Fibroblast of skin of back (primary cell): ENCODE measurements around the gene CDT1.
"Not testable (repeated sequence)": the region's sequence is repeated elsewhere in the genome, so short reads cannot be mapped to it uniquely, and the experiment has no call there.

Source experiments
- DNase-seq: peaks from one replicate; pipeline ENCODE4 v3.0.0-alpha.2; 2013

Gene CDT1

DNA sequence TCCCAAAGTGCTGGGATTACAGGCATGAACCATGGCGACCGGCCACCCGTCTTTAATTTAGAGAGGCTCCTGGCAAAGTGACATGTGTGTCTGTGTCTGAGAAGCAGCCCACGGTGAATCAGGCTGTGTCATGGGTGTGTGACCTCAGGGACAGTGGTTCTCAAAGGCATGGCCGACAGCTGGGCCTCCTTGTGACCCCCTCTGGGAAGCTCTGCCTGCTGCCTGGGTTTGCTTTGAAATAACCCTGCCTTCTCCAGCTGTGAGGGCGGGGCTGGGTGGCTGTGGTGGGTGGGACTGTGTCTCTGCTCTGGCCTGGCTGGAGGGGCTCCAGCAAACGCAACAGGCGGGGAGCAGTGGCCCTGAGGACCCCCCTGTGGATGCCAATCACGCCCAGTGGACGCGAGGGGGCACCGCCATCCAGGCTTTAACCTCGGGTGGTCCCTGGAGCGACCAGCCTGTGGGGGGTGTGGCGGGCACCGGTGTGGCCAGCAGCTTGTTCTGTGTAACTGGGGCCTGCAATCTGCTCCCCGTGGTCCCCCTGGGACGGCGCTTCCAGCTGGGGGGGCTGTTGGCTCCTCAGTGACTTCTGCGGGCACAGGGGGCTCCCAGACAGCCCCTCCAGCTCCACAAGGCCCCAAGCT is 16.9 kb downstream of the CDT1 start:
- no peak for DNase-seq

DNA sequence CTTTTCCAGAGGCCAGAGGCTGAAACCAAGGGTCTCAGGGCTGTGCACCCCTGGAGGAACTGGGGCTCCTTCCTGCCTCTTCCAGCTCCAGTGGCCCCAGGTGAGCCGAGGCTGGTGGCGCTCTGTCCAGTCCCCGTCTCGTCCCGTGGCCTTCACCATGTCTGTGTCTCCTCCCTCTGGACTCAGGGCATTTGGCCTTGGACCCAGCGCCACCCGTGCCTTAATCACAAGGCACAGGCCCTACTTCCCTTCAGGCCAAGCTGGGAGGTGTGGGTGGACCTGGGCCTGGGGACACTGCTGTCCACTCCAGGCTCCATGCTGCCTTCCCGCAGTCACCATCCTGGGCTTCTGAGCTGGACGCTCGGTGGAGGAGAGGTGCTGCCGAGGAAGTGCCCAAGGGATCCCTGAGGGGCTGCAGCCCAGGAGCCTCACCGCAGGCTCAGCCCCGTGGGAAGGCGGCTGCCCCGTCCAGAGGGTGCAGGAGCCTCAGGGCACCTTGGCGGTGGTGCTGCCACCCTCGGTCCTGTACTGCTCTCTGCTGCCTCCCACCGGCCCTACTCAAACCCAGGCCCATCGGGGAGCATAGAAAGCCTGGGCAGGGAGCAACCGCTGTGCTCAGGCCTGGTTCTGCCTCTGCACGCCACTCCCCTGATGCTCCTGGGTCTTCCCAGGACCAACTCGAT is 17.7 kb downstream of the CDT1 start:
- DNase-seq, result no peak

DNA sequence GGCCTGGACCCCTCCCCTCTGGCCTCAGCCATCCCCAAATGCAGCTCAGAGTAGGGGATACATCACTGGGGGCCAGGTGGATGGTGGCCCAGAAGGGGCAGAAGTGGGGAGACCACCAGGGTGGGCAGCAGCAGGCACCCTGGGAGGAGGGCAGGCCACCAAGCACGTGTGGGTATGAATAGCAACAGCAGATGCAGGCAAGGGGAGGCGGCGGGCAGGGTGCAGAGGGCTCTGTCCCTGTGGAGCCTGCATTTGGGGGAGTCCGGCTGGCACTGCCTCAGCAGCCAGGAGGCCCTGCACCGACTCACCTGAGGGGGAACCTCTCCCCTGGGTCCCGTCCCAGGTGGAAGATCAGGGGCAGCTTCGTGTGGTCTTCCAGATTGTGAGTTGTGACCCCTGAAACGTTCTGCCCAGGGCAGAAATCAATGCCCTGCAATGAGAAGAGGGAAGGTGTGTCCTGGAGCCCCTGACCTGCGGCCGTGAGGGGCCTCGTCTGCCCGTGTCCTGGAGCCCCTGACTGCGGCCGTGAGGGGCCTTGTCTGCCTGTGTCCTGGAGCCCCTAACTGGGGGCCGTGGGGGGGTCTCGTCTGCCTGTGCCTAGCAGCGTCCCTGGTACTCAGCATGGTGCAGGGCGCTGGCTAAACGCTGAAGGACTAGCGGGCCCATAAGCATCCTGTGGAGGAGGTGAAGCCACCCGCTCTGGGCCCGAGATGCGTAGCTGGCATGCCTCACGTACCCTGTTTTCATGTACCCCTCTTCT is 18.9 kb downstream of the CDT1 start:
- no peak for DNase-seq

DNA sequence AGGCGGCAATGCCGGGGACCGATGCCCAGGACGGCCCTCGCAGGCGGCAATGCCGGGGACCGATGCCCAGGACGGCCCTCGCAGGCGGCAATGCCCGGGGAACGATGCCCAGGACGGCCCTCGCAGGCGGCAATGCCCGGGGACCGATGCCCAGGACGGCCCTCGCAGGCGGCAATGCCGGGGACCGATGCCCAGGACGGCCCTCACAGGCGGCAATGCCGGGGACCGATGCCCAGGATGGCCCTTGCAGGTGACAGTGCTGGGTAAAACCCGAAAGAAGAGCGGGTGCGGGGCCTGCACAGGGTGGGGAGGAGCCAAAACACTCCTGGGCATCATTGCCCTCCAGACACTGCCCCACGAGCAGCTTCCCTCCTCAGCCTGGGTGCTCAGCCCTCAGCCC is 20.1 kb downstream of the CDT1 start:
- not testable (repeated sequence) for DNase-seq

DNA sequence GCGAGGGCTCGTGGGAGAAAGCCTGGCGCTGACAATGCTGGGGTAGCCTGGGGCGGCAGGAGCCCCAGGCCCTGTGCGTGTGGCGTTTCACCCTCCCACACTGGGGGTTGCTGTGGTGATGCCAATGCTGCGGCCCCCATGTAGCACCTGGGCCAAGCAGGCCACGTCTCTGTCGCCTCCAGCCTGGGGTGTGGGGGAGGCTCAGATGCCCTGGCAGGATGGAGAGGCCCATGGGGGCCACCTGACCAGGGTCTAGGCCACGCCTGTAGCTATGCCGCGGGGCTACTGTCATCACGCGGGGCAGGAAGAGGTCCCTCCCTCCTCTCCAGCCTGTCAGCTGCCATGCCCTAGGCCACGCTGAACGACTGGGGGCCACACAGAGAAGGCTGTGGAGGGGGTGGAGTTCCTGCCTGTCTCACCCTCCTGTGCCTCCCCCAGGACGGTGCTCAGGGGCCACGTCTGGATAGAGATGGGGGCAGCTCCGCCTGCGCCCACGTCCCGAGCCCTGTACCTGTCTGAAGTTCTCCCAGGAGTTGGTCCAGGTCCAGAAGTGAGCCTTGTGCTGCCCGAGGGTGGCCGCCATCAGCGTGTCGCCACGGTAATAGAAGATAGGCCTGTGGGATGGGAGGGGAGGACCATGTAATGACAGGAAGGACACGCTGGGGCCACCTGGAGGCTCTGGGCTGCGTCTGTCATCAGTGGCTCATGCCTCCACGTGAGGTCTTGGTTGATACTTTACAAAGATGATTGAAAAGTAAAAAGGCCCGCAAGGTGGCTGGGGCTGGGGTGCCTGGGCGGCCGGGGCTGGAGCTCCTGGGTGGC is 20.9 kb downstream of the CDT1 start:
- DNase-seq, result no peak

DNA sequence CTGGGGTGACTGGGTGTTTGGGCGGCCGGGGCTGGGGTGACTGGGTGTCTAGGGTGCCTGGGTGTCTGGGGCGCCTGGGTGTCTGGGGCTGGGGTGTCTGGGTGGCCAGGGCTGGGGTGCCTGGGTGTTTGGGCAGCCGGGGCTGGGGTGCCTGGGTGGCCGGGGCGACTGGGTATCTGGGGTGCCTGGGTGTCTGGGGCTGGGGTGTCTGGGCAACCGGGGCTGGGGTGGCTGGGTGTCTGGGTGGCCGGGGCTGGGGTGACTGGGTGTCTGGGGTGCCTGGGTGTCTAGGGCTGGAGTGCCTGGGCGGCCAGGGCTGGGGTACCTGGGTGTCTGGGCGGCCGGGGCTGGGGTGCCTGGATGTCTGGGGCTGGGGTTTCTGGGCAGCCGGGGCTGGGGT is 21.6 kb downstream of the CDT1 start:
- DNase-seq, result no peak

DNA sequence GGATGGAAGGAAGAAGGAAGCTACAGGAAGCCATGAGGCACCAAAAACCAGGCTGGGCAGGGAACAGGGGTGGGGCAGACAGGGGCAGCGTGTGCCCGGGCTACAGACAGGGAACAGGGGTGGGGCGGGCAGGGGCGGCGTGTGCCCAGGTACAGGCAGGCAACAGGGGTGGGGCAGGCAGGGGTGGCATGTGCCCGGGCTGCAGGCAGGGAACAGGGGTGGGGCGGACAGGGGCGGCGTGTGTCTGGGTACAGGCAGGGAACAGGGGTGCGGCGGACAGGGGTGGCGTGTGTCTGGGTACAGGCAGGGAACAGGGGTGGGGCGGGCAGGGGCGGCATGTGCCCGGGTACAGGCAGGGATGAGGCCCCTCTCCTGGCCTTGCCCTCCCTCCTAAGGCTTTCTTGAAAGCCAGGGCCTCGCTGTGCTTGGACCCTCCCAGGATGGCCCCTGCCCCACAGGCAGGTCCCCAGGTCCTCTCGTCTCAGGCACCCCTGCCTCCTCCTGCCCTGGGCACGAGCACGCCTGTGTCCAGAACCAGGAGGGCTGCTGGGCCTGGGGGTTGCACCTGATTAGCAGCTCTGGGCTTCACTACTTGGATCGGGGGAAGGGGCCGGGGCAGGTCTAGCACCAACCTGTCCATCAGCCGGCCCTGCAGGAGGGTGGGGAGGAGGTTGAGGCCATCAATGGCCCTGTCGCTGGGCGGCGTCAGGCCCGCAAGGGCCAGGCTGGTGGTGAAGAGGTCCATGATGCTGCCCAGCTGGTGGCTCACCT is 22.7 kb downstream of the CDT1 start:
- no peak for DNase-seq

DNA sequence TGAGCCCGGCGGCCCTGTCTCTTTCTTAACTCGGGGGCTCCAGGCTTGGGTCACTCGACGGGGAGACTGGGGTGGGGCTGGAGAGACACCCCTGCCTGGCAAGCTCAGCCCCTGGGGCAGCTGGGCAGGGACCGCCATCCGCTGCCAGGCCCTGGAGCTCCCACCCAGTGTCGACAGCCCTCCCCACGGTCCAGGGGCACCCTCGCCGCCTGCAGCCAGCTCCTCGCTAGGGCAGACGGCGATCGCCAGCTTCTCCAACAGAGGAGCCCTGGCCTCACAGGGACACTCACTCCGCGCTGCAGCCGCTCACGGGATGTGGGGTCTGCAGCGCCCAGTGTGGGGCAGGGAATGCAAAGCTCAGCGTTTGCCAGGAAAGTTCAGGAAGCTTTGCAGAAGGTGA is 24.1 kb downstream of the CDT1 start:
- no peak for DNase-seq

DNA sequence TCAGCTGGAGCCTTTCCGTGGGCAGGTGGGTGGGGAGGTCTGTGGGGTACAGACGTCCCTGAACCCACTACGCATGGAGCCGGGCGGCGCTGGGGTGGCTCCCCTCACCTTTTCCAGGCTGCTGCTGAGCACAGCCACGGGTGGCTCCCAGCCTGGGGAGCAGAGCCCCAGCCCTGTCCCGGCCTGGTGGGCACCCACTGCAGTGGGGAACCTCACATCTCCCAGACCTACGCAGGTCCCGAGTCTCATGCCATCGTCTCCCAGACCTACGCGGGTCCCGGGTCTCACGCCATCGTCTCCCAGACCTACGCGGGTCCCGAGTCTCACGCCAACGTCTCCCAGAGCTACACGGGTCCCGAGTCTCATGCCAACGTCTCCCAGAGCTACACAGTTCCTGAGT is 25.1 kb downstream of the CDT1 start:
- no peak for DNase-seq

DNA sequence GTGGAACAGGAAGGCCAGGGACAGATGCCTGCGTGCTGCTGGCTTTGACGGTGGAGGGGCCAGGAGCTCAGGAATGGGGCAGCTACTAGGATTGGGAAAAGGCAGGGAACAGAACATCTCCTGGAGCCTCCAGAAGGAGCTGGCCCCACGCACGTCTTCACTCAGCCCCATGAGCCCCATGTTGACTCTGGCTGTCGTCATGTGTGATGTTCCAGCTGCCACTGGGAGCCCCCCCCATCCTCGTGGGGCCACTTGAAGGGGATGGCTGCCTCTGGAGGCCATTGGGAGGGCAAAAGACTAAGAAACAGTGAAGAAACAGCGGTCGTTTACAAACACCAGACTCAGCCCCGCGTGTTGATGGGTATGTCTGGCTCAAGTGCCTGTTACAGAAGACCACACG is 26.7 kb downstream of the CDT1 start:
- no peak for DNase-seq

DNA sequence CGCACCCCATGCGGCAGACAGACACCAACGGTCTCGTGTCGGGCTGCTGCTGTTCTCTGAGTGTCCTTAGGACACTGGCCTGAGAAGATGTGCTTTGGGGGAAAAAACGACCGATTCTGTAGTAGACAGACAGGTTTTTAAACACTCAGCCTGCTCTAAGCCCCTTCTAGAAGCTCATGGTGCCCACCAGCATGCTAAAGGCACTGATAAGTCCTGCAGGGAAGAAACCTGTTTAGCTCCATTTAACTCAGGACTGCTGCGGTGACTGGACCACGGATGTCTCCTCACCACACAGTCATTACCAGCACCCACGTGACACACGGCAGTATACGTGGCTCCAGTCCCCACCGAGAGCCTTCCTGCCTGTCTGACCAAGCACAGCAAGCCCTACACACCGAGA is 27.2 kb downstream of the CDT1 start:
- no peak for DNase-seq

DNA sequence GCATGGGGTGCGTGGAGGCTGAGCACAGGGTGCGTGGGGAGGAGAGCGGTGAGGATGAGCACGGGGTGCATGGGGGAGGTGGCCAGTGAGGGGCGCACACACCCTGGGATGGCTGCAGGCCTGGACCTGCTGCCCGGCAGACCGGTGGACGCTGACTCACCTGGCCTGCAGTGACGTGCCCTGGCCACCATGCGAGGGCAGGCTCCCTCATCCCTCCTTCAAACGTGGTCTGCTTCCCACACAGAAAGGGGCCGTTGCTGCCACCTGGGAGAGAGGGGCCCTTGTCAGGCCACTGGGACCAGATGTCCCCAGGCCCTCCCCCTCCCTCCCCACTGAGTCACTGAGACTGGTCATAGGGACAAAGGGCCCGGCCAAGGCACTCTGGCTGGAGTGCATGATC is 28.2 kb downstream of the CDT1 start:
- no peak for DNase-seq

DNA sequence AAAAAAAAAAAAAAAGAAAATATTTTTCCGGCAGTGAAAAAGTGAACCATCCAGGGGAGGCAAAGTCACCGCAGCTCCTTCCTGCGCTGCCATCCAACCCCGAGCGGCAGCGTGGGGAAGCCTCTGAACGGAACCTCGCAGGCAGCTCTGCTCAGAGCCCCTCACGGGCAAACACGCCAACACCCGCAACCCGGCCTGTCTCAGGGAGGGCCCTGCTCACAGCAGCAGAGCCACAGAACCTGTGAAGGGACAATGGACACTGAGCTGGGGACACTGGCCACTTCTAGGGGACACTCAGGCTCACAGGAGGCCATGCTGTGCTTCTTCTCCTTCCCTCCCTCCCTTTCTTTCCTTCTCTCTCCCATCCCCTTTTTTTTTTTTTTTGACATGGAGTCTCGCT is 29.5 kb downstream of the CDT1 start:
- no peak for DNase-seq

DNA sequence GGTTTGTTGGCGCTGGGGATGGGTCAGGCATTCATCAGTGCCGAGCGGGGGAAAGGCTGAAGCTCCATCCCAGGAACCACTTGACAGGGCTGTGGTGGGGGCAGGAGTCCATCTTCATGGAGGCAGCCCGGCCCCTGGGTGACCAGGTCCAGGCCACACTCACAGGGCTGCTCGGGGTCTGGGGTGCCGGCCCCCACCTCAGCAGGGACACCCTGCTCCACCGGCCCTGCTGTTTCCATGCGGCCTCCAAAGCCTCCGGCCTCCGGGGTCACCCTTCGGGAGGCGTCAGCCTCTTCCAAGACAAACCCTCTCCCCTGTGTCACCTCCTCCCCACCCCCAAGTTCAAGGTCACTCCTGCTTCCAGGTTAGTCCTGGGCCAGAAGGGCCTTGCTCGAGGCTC is 31.1 kb downstream of the CDT1 start:
- DNase-seq, result no peak

DNA sequence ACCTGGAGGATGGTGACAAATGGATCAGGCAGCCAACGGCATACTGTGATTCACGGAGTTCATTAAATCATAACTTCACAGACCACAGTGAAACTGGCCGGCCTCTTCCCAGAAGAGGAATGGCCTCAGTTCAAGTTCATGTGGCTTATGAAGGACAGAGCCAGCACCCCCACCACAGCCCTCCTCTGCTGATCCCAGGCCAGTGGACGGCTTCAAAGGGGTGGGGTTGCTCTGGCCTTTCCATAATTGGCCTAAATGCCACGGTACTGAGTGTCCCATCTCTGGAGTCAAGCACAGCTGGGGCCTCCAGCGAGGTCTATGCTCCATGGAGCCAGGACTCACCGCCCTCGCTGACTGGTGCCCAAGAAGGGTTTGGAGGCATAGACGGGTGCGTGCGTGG is 31.8 kb downstream of the CDT1 start:
- no peak for DNase-seq

DNA sequence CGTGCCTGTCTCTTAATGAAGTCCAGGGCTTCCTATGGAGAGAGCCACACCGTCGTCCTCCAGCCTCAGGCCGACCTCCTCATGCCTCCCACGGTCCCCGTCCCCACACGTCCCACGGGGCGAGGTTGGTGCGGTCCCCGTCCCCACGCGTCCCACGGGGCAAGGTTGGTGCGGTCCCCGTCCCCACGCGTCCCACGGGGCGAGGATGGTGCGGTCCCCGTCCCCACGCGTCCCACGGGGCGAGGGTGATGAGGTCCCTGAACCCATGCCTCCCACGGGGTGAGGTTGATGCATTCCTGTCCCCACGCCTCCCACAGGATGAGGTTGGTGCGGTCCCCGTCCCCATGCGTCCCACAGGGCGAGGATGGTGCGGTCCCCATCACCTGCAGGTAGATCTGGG is 32.2 kb downstream of the CDT1 start:
- DNase-seq, result no peak

DNA sequence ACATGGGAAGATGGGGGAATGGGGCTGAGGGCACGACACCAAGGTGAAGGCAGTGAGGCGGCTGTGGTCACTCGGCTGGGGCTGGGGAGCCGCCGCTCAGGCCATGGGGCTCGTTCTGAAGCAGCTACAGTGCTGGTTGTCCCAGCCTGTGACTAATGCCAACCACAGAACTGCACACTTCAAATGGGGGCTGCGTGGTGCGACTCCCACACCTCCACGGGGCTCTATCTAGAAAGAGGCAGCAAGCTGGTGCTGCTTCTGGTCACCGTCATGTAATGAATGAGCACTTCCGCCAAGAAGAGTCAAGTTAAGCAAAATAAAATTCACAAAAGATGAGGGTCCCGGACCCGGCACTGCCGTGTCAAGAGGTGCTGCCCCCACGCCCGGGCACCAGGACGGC is 33.2 kb downstream of the CDT1 start:
- DNase-seq, result no peak

DNA sequence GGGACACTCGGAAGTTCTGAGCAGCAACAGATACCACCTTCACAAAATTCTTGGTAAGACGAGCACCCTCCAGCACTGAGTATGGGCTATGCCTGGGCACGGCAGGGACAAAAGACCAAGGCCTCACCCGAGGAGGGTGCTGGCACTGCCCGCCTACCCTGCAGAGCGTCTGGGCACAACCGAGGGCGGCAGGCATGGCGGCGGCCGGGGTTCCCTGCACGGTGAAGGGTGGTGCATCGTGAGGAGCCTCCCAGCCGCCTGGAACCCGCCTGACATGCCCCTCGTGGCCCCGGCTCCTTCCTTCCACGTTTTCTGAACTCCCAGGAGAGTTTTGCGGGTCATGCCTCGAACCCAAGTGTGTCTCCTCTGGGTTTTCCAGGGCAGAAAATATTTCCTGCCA is 34.2 kb downstream of the CDT1 start:
- no peak for DNase-seq

DNA sequence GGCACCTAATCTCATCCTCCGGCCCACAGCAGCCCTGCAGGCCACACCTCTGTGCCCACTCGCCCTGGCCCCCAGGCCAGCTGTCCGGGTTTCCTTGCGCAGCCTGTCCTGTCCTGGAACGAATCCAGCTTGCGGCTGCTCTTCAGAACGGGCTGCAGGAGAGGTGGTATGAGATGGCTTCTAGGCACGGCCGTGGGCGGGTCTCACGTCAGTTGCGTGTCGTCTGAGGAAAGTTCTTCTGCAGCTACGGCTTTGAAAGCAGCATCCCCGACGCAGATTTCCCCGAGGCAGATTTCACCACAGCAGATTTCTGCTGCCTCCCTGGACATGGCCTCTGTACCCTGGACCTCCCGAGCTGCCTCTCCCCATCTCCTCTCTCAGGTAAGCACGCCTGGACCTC is 35.0 kb downstream of the CDT1 start:
- DNase-seq, result no peak

DNA sequence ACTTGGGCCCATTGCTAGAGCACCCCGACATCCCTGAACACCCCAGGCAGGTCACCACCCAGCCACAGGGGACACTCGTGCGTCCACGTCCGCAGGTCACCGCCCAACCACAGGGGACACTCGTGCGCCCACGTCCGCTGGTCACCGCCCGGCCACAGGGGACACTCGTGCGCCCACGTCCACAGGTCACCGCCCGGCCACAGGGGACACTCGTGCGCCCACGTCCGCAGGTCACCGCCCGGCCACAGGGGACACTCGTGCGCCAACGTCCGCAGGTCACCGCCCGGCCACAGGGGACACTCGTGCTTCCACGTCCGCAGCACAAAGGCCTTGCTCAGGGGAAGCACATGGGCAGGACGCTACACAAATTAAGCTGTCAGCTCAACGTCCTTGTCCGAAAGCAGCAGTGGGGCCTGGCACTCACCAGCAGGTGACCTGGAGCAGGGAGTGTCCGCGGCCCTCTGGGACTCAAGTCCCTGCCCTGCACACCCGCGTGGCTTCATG is 35.5 kb downstream of the CDT1 start:
- no peak for DNase-seq

DNA sequence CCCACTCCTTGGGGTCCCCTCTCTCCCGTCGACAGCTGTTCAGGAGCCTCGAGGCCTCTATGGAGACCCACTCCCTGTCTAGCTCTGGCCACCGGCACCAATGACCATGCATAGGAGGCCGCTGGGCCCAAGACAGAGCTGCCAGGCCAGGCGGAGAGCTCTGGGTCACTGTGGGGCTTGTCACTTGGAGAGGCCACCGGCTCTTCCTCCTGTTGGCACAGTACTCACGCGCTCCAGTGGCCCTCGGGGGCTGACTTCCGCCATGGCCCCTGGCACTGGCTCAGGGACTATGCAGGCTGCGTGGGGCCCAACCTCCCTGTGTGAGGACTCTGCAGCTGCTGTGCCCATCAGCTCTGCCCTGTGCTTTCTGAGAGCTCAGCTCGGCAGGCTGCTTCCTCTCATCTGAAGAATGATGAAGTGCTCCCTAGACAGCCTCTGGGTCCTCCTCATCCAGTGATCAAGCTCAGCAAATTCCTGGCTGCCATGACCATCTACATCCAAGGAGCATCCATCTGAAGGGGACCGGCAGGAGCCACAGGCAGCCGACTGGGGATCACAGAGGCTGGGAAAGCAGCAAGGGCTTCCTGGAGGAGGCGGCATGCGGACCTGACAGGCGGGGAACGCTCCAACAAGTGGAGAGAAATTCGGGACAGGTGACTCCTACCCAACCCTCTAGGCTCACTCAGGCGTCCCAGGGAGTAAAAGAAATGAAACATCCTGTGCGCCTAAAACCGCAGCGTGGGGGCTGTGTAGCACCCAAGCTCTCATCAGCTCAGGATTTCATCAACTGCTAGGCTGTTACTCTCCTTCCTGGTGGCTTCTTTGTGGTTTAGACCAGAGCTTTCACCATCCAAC is 36.4 kb downstream of the CDT1 start:
- DNase-seq, result no peak
